SHP77 (cell line): ENCODE data around the gene PYCR2.
"Not testable (repeated sequence)": the region's sequence is repeated elsewhere in the genome, so short reads cannot be mapped to it uniquely, and the experiment has no call there.

Experiments
- DNase-seq, 2 experiments: peaks; one replicate each; lab custom pipeline; 2025; lab: John Stamatoyannopoulos, UW

The PYCR2 gene

DNA sequence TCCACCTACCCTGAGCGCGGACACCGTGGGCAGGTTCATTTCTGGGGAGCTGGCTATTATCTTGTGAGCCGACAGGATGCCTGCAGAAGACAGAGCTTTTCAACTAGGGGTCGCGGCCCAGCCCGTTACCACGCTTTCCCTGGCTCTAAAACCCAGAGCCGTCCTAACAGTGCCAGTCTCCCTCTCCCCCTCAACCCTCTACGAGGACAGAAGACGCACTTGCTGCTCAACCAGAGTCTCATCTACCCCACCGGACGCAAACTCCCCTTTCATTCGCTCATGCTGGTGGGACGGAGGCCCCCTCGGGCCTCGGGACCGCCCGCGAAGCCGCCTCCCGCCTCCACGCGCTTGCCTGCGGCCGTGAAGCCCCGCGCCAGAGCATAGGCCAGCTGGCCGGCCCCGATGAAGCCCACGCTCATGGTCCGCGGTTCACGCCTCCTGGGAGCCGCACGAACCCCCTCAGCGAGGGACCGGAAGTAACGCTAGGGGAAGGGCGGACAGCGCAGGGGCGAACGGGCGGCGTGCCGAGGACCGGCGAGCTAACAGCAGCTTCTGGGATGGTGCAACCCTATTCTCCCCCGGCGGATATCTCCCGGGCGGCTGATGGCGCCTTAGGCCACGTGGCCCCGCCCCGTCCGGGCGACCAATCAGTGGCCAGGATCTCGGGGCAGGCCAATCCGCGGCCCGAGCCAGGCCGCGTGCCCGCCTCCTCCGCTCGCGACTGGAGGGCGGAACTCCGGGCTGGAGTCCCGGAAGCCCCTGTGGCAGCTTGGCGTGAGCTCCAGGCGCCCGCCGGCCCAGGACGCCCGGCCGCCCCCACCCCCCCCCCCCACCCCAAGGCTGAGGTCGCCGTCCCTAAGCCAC is at the start of gene PYCR2:
PYCR2 (minus strand) TSS at position 559 of the 864 bp plus-strand sequence; CDS start at position 419, 140 bp downstream.
- peak; percentile 93 to 95 for DNase-seq

DNA sequence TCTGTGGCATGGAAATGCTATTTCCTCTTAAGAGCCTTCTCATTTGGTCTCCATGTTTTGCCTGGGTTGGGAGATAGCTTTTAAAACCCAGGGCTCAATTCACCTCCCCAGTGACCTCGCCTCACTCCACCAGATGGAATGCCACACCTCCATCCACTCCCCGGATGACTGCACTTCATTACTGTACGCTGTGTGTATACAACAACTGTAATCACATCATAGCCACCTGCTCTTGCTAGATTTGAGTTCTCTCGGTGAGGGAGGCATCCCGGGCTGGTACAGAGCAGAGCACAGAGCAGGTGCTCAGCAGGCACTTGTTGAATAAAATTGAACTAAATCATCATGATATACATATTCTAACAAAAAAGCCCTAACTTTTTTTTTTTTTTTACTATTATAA is 49.1 kb upstream of the PYCR2 start:
- peak; percentile 81 to 86 for DNase-seq

DNA sequence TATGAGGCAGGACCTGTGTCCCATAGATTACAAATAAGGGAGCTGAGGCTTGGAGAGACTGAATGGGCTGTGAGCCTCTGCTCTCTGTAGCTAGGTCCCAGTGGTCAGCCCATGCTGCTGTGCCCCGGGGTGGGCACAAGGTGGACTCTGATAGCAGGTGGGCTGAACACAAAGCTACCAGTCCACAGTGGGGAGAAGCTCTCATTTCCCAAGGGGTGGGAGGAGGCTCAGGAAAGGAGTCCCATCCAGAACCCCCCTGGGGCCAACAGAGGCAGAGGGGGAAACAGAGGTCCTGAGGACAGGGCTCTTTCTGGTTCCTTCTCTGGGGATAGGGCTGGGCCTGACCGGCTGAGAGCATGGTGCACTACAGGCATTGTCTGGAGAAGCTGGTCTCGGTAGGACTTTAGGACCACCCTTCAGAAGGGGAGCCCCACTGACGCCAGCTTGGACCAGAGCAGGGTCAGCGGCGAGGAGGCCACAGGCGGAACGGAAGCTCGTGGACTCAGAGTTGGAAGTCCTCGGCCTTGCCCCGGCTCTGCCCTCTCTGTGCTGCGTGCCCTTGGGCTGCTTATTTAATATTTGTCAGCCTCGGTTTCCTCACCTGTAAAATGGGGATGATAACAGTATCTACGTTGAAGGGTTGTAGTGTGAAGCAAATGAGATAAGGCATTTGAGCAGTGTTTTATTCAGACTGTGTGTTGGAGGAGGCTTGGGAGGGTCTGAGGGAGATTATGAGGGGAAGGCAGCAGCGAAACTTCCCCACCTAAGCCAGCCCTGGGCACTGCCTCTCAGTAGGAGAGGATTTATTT is 48.5 kb upstream of the PYCR2 start:
- DNase-seq, result no peak

DNA sequence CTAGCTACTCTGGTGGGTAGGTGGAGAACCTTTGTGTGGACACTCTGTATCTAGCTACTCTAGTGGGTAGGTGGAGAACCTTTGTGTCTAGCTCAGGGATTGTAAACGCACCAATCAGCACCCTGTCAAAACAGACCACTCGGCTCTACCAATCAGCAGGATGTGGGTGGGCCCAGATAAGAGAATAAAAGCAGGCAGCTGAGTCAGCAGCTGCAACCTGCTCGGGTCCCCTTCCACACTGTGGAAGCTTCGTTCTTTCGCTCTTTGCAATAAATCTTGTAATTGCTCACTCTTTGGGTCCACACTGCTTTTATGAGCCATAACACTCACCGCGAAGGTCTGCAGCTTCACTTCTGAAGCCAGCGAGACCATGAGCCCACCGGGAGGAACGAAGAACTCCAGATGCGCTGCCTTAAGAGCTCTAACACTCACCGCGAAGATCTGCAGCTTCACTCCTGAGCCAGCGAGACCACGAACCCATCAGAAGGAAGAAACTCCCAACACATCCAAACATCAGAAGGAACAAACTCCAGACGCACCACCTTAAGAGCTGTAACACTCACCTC is 46.6 kb upstream of the PYCR2 start:
- DNase-seq, result not testable (repeated sequence)

DNA sequence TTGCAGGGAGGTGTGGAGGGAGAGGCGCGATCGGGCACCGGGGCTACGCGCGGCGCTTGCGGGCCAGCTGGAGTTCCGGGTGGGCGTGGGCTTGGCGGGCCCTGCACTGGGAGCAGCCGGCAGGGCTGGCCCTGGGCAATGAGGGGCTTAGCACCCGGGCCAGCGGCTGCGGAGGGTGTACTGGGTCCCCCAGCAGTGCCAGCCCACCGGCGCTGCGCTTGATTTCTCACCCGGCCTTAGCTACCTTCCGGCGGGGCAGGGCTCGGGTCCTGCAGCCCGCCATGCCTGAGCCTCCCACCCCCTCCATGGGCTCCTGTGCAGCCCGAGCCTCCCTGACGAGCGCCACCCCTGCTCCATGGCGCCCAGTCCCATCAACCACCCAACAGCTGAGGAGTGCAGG is 45.7 kb upstream of the PYCR2 start:
- DNase-seq, result not testable (repeated sequence)

DNA sequence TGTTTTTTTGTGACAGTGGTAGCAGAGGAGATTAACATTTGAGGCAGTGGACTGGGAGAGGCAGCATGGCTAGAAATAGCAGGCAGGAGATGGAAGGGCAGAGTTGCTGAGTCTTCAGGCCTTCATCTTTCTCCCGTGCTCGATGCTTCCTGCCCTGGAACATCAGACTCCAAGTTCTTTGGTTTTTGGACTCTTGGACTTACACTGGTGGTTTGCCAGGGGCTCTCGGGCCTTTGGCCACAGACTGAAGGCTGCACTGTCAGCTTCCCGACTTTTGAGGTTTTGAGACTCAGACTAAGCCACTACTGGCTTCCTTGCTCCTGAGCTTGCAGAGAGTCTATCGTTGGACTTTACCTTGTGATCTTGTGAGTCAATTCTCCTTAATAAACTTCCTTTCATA is 41.2 kb upstream of the PYCR2 start:
- DNase-seq, result no peak

DNA sequence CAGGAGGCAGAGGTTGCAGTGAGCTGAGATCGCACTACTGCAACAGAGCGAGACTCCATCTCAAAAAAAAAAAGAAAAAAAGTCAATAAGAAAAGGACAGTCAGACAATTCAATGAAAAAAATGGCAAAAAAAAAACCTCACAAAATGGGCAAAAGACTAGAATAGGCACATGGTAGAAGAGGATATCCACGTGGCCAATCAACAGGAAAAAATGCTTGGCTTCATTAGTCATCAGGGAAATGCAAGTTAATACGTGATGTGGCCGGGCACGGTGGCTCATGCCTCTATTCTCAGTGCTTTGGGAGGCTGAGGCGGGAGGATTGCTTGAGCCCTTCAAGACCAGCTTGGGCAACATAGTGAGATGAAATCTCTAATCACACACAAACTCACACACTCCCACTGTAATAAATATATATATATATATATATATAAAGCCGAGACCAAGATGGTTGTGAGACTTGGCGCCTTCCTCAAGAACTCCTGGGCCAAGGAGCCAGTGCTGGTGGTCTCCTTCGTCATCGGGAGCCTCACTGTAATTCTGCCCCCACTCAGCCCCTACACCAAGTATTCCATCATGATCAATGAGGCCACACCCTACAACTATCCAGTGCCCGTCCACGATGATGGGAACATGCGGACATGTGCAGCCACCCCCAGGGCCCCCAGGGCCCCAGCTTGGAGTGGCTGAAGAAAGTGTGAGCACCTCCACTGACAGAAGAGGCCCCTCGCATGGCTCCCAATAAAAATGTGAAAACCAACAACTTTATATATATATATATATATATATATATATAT is 39.9 kb upstream of the PYCR2 start:
- DNase-seq, result no peak

DNA sequence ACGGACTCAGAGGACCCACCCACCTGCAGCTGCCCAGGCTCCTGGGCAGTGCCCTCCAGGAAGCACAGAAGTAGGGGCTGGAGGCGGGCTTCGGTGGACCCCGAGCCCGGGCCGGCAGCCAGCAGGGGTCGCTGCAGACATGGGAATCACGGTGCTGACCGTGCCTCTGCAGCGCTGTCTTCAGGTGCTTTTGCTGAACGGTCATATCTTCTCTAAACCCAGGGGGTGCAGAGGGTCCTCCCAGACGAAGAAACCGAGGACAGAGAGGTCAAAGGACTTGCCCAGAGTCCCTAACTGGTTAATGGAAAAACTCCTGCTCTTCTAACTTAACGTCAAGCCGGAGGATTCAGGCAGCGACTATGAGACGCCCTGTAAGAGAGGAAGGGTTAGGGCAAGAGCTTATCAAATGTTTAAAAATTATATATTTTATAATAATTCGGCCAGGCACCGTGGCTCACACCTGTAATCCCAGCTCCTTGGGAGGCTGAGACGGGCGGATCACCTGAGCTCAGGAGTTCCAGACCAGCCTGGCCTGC is 38.5 kb upstream of the PYCR2 start:
- no peak for DNase-seq

DNA sequence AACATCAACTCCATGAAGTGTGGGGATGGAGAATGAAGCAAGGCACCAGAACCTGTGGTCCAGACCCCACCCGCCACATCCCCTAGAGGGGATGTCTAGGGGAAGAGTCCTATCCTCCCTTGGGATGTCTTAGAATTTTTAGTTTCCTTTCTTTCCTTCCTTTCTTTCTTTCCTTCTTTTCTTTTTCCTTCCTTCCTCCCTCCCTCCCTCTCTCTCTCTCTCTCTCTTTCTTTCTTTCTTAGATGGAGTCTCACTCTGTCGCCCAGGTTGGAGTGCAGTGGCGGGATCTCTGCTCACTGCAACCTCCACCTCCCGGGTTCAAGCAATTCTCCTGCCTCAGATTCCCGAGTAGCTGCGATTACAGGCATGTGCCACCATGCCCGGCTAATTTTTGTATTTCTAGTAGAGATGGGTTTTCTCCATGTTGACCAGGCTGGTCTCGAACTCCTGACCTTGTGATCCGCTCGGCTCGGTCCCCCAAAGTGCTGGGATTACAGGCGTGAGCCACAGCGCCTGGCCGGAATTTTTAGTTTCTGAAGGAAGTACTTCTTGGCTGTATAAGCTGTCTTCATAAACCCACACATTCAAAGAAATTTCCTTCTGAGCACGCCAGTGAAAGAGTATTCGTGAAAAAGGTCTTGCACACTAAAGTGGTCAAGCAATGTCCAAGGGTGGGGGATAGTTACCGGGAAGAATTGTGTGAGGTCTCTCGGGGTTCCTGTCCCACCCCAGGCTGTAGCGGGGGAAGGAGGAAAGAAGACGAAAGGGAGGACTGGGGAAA is 37.8 kb upstream of the PYCR2 start:
- DNase-seq, result no peak

DNA sequence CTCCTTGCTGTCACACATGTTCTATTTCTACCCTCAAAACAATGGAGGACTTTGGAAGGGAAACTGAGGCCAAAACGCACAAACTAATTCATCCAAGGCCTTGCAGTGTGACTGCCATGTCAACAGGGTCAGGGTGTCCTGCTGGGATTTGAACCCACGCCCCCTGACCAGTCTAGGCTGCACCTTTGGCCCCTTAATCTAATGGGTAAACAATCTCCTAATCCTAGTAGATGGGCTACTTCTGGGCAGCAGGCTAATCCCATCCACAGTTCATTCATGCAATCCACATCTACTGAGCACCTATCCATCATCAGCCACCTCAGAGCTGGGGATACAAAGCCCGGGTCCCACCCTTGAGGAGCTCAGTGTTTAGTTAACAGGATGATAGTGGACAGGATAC is 34.0 kb upstream of the PYCR2 start:
- no peak for DNase-seq

DNA sequence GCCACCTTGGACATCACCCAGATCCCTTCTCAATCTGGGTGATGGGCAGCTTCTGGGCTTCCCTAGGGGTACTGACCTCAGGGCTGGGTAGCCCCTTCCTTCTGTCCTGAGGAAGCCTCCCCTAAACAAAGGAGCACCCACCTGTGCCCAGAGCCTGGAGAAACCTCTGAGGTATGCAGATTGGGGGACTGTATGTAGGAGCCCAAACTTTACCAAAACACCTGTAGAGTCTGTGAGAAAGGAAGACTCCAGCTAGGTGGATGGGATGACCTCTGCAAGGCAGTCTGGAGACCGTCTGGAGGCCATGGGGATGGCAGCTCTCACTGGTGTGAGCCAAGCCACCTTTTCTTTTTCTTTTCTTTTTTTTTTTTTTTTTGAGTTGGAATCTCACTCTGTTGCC is 30.7 kb upstream of the PYCR2 start:
- DNase-seq, result no peak

DNA sequence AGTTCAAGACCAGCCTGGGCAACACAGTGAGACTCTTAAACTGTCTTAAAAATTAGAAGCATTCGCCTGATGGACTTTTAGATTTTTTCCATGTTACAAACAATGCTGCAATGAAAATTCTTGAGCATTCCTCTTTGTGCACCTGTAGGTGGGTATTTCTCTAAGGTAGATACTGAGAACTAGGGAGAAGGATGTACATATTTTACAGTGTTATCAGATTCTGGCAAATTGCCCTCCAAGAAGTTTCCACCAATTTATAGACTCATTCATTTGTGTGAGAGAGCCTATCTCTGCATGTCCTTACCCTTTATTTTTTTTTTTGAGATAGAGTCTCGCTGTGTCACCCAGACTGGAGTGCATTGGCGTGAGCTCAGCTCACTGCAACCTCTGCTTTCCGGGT is 29.3 kb upstream of the PYCR2 start:
- DNase-seq, result no peak

DNA sequence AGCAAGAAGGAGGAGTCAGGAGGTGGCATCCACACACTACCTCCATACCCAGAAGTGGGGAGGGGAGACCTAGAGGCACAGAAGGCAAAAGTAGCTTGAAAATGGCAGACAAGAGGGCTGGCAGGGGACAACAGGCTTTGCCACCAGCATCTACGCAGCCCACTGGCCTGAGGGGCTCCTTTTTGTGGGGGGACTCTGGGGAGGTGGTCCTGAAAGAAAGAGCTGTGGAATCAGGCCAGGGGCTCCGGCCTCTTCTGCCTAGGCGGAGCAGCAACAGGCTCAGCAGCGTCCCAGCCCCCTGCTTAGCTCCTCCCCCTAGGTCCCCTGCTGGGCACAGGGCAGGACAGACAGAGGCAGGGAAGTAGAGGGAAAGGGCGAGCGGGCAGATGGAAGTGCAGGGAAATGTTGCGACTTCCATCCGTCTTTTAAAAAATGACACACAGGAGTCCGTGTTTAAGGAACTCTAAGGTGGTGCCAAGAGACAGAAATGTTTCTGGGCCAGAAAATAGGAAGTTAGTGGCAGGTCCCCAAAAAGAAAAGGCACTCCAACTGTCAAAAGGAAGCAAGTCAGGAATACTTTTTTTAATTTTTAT is 27.0 kb upstream of the PYCR2 start:
- no peak for DNase-seq

DNA sequence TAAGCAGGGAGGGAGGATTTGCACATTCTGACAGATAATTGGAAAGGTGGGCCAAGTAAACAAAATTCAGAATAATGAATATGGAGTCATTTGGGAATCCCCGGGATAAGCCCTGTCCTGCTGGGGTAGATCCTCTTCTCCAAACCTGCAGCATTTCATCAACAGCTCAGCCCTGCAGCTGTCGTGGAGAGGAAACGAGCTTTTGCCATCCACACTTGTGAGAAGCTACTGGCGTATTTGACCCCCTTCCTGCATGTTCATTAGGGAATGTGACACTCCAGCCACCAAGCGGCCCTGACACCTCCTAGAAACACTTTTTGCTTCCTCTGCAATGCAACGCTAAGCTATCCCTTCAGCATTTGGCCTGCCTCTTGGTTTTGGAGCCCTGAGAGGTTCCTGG is 25.0 kb upstream of the PYCR2 start:
- DNase-seq, result no peak

DNA sequence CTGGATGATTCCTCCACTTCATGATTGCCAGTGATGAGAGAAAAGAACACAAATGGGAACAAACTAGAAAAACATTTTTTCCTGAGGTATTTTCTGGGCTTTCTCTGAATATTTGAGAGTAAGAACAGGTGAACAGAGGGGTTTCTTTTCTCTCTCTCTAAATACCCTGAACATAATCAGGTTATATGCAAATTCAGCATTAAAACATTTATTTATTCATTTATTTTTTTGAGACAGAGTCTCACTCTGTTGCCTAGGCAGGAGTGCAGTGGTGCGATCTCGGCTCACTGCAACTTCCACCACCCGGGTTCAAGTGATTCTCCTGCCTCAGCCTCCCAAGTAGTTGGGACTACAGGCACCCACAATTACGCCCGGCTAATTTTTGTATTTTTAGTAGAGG is 22.8 kb upstream of the PYCR2 start:
- no peak for DNase-seq

DNA sequence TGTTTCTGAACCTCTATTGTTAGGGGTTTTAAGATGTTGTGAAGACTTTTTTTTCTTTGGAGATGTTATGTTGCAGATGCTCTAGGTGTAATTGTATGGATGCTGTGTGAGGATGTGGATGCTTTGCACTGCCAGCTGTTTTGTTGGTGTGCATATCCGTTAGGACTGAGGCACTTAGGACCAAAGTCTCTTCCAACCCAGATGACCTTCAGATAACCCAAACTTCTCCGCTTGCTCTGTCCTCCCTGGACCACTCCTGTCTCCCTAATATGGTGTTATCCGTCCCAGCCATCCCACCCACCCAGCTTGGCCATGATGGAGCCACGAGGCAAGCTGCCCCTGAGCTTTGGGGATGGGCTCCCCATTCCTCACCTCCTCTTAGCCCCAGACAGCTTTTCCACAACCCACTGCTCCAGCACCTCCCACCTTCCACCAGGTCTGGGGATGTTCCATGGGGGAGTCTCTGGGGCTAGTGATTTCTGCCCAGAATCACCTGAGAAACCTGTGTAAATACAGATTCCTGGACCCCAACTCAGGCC is 22.1 kb upstream of the PYCR2 start:
- no peak for DNase-seq

DNA sequence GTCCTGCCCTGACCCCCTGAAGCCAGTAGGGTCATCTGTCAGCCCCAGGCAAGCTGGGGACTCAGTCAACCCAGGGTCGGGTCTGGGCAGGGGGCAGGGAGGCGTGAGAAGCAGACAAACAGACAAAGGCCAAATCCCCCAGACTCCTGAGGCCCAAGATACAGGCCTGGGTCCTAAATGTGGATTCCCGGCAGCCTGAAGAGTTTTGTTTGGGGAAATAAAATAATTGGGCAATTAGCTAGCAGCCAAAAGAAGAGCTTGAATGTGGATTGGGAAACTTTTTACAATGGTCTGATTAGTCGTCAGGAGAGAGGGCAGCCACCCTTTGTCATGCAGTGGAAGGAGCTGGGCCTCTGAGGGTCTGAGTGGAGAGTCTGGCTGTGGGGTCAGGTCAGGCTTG is 21.5 kb upstream of the PYCR2 start:
- no peak for DNase-seq

DNA sequence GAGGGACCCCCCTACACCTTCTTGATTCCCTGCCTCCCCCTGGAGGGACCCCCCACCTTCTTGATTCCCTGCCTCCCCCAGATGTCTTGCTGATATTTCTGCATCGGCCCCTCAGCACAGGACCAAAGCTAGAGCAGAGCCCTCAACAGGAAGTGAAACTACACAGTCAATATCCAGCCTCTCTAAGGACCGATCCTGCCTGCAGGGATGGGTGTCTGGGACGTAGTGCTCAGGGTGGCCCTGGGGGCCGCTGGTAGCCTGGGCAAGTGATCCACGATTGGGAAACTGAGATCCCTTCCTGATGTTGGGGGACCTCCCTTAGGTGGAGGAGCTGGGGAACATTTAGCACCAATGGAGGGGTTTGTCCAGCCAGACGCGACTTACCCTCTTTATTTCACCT is 20.9 kb upstream of the PYCR2 start:
- no peak for DNase-seq

DNA sequence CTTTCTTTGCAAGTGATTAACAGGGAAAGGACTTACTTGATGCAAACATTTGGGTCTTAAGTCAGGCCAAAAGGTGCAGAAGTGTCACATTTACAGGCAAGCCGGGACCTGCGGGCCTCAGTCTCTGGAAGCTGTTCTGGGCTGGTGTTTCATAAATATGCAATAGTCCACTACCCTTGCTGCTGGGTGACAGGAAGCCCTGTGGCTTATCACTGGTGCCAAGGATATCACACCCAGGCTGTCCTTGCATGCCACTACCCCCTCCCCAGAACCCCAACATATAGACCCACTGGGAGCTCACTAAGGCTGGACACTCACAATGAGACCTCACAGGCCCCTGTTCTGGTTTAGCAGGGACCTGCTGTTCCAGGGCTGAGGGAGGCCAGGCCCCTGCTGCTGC is 20.3 kb upstream of the PYCR2 start:
- no peak for DNase-seq

DNA sequence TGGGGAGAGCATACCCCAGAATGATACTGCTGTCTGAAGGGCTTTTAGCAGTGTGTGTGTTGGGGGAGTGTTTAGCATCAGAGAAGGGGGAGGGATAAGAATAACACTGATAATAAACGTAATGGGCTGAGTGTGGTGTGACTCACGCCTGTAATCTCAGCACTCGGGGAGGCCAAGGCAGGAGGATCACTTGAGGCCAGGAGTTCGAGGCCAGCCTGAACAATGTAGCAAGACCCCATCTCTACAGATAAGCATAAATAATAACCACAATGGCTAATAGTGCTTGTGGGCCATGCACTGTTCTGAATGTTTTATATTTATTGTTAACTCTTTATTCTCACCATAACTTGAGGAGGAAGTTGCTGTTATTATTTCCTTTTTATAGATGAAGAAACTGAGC is 19.5 kb upstream of the PYCR2 start:
- DNase-seq, result no peak
